ENCODE results near the gene CTSL. TPM values are rescaled to one million over a fixed set of nuclear protein-coding genes. Genes with fewer than 3 reads are reported as not detected.

The CTSL gene
- total RNA-seq, 1 donor from 2014 or later, result 33.8 TPM

DNA sequence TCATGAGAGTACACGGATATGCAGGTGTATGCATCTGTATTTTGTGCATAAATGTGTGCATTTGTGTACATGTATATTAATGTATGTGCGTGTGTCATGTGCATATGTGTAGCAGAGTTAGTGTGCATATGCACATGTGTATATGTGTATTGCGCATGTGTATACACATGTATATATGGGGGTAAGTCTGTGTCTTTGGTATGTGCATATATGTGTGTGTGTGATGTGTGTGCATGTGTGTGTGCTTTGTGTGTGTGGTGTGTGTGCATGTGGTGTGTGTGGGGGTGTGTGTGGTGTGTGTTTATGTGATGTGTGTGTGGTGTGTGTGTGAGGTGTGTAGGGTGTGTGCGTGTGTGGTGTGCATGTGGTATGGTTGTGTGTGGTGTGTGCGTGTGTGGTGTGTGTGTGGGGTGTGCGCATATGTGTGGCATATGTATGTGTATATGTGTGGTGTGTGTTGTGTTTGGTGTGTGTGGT, 13.1 kb upstream of the CTSL start:
- DNase-seq (ENCODE audit: low read depth, low spot score), result no peak
- Mint-ChIP-seq H3K27ac (ENCODE audit: unreplicated experiment) (no peak overlapping the region), H3K4me3 (no peak overlapping the region), H3K36me3 (ENCODE audit: low read depth) (no peaks in the 10 kb centered on the region), H3K4me1 (peaks cover 7% of the 10 kb centered on the region), H3K27me3 (ENCODE audit: low read depth) (peaks cover 3% of the 10 kb centered on the region), H3K9me3 (peaks cover 5% of the 10 kb centered on the region)
- TF ChIP-seq, protein P1, sequence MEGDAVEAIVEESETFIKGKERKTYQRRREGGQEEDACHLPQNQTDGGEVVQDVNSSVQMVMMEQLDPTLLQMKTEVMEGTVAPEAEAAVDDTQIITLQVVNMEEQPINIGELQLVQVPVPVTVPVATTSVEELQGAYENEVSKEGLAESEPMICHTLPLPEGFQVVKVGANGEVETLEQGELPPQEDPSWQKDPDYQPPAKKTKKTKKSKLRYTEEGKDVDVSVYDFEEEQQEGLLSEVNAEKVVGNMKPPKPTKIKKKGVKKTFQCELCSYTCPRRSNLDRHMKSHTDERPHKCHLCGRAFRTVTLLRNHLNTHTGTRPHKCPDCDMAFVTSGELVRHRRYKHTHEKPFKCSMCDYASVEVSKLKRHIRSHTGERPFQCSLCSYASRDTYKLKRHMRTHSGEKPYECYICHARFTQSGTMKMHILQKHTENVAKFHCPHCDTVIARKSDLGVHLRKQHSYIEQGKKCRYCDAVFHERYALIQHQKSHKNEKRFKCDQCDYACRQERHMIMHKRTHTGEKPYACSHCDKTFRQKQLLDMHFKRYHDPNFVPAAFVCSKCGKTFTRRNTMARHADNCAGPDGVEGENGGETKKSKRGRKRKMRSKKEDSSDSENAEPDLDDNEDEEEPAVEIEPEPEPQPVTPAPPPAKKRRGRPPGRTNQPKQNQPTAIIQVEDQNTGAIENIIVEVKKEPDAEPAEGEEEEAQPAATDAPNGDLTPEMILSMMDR (conservative IDR thresholded peaks at IDR 0.05), result no peak

DNA sequence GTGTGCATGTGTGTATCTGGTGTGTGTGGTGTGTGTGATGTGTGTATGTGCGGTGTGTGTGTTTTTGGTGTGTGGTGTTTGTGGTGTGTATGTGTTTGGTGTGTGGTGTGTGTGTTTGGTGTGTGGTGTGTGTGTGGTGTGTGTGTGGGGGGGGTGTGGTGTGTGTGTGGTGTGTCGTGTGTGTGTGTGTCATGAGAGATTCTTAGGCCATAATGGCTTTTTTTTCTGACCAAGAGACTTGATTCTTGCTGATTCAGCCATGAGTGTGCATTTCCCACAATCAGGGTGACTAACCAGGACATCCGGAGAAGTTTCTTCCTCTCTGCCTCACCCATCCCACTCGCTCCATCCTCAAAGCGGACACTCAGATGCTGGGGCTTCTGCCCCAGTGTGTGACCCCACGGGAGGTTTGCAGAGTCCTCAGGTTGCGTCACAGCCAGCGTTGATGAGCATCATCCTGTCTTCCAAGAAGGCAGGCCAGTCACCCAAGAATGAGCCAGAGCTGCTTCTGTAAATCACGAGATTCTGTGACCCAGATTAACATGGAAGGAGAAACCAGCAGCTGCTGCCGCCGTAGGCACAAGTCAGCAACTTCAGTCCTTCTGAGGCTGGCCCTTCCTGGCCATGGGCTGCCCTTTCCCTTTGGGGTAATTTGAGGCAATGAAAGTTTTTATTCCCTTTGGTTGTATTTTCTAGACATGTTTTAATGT, 12.5 kb upstream of the CTSL start:
- no peak overlapping the region for H3K4me3 Mint-ChIP-seq
- no peak for DNase-seq (ENCODE audit: low read depth, low spot score)

DNA sequence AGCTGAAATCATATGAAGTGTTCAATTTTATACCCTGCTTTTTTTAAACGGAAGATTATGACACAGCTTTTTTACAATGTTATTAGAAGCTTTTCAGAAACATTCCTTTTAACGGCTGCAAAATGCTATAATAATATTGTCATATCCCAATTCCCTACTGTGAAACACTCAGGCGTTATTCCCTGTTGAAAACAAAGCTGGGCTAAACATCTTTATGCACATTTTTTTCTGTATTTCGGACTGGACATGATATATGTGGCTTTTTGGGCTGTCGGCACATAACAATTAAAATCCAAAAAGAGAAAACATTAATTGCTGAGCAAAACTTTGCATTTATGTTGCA, 12.0 kb upstream of the CTSL start:
- no peak for DNase-seq (ENCODE audit: low read depth, low spot score)
- TF ChIP-seq, protein P1 (conservative IDR thresholded peaks at IDR 0.05), result no peak
- no peak overlapping the region for H3K4me3 Mint-ChIP-seq
- H3K9me3 Mint-ChIP-seq, result peaks cover 5% of the 10 kb centered on the region
- peaks cover 3% of the 10 kb centered on the region for H3K27me3 Mint-ChIP-seq (ENCODE audit: low read depth)
- no peaks in the 10 kb centered on the region for H3K36me3 Mint-ChIP-seq (ENCODE audit: low read depth)
- H3K27ac Mint-ChIP-seq (ENCODE audit: unreplicated experiment), result no peak overlapping the region
- H3K4me1 Mint-ChIP-seq, result peaks cover 7% of the 10 kb centered on the region

More for the DNA sequence above, 12.5 kb upstream of the CTSL start:
- peaks cover 5% of the 10 kb centered on the region for H3K9me3 Mint-ChIP-seq
- TF ChIP-seq, protein P1 (conservative IDR thresholded peaks at IDR 0.05), result no peak
- peaks cover 3% of the 10 kb centered on the region for H3K27me3 Mint-ChIP-seq (ENCODE audit: low read depth)
- H3K4me1 Mint-ChIP-seq, result peaks cover 7% of the 10 kb centered on the region
- no peaks in the 10 kb centered on the region for H3K36me3 Mint-ChIP-seq (ENCODE audit: low read depth)
- H3K27ac Mint-ChIP-seq (ENCODE audit: unreplicated experiment), result no peak overlapping the region

DNA sequence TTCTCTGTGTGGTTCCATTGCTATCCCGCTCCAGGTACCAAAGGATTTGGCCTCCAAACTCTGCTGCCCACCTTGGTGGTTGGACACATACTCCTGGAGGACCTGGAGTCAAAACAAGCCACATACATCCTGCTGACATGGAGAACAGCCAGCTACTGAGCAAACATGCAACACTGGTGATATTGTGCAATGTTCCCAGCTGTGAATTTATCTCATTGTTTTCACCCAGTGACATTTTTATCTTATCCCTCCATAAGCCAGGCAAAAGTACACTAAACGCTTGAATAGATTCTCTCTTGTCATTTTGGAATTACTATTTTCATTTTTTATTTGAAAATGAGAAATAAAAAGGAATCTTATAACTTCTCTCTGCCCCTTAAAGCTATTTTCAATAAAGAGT, 11.1 kb upstream of the CTSL start:
- no peak for DNase-seq (ENCODE audit: low read depth, low spot score)
- no peaks in the 10 kb centered on the region for H3K36me3 Mint-ChIP-seq (ENCODE audit: low read depth)
- TF ChIP-seq, protein P1 (conservative IDR thresholded peaks at IDR 0.05), result no peak
- peaks cover 3% of the 10 kb centered on the region for H3K27me3 Mint-ChIP-seq (ENCODE audit: low read depth)
- no peak overlapping the region for H3K27ac Mint-ChIP-seq (ENCODE audit: unreplicated experiment)
- H3K4me3 Mint-ChIP-seq, result no peak overlapping the region
- peaks cover 5% of the 10 kb centered on the region for H3K9me3 Mint-ChIP-seq
- peaks cover 7% of the 10 kb centered on the region for H3K4me1 Mint-ChIP-seq

DNA sequence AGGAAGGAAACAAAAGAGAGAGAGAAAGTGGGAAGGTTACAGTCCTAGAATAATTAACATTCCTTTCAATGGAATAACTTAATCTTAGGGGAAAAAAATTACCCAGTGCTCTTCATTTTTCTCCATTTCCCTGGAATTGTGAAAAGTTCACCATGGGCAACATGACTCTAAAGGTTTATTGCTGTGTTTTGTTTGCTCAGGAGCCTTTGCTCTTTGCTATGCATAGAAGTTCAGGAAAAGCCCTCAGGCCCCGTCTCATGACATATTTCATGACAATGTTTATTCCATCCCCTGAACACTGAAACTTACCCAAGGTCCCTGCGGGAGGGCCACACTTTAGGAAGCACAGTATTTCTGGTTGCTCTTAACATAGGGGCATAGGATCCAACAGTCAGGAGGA, 9.8 kb upstream of the CTSL start:
- peaks cover 5% of the 10 kb centered on the region for H3K9me3 Mint-ChIP-seq
- H3K36me3 Mint-ChIP-seq (ENCODE audit: low read depth), result no peaks in the 10 kb centered on the region
- TF ChIP-seq, protein P1 (conservative IDR thresholded peaks at IDR 0.05), result no peak
- H3K4me1 Mint-ChIP-seq, result peaks cover 7% of the 10 kb centered on the region
- H3K27ac Mint-ChIP-seq (ENCODE audit: unreplicated experiment), result no peak overlapping the region
- DNase-seq (ENCODE audit: low read depth, low spot score), result no peak
- peaks cover 6% of the 10 kb centered on the region for H3K27me3 Mint-ChIP-seq (ENCODE audit: low read depth)
- H3K4me3 Mint-ChIP-seq, result no peak overlapping the region
